ENCODE measurements around the gene FAM124B. TPM values are rescaled to one million over a fixed set of nuclear protein-coding genes. Genes with fewer than 3 reads are reported as not detected.
A peak's percentile ranks its signal among the peaks of the same experiment; 100 is the strongest.

Gene FAM124B
- total and polyA plus RNA-seq, 8 donors, result 0.09 to 0.78 (median 0.29) TPM; not detected in 1

GRCh38 chr2:224378701-224379097 is 23.2 kb downstream of the FAM124B start:
- FAIRE-seq (no peak), ATAC-seq (no peak), DNase-seq (no peak)
- H3K4me1 ChIP-seq, result no peaks in the 10 kb centered on the region
- H3K9me3 ChIP-seq, result no peaks in the 10 kb centered on the region
- WGBS, 2 donors, result 78 to 84% methylated on average over 1 of the region's 1 CpG
- no peaks in the 10 kb centered on the region for H3K36me3 ChIP-seq
- H3K27me3 ChIP-seq, result no peaks in the 10 kb centered on the region
- no peak for TF ChIP-seq CTCF (IDR thresholded peaks at IDR 0.05)
- H3K27ac ChIP-seq, result no peak overlapping the region
- intact Hi-C loops (cut with DNase I), result no loop called here
- no peak overlapping the region for H3K4me3 ChIP-seq

GRCh38 chr2:224377751-224378700 is 23.9 kb downstream of the FAM124B start:
- no peak for TF ChIP-seq CTCF (IDR thresholded peaks at IDR 0.05)
- intact Hi-C loops (cut with DNase I), result no loop called here
- no peaks in the 10 kb centered on the region for H3K9me3 ChIP-seq
- H3K4me3 ChIP-seq, result no peak overlapping the region
- 71 to 73% methylated on average over 6 of the region's 6 CpGs for WGBS, 2 donors
- H3K4me1 ChIP-seq, result no peaks in the 10 kb centered on the region
- H3K27me3 ChIP-seq, result no peaks in the 10 kb centered on the region
- DNase-seq (no peak), ATAC-seq (no peak), FAIRE-seq (no peak)
- H3K36me3 ChIP-seq, result no peaks in the 10 kb centered on the region
- H3K27ac ChIP-seq, result no peak overlapping the region

GRCh38 chr2:224372641-224373040 is 29.3 kb downstream of the FAM124B start:
- Histone ChIP-seq H3K36me3 (no peaks in the 10 kb centered on the region), H3K9me3 (no peaks in the 10 kb centered on the region), H3K27me3 (no peaks in the 10 kb centered on the region), H3K27ac (no peak overlapping the region), H3K4me1 (no peaks in the 10 kb centered on the region), H3K4me3 (no peak overlapping the region)
- FAIRE-seq (no peak), DNase-seq (no peak), ATAC-seq (no peak)
- intact Hi-C loops (cut with DNase I), result no loop called here
- TF ChIP-seq CTCF (IDR thresholded peaks at IDR 0.05), result no peak
- WGBS, 2 donors, result 76 to 85% methylated on average over 6 of the region's 6 CpGs

GRCh38 chr2:224369028-224369632 is 32.8 kb downstream of the FAM124B start:
- DNase-seq, result no peak
- 43 to 48% methylated on average over 7 of the region's 7 CpGs for WGBS, 2 donors
- H3K4me1 ChIP-seq, result no peaks in the 10 kb centered on the region
- no peak overlapping the region for H3K4me3 ChIP-seq
- H3K27ac ChIP-seq, result no peak overlapping the region
- intact Hi-C loops (cut with DNase I), result loop anchor here in 1 of 3 donors (10.0 kb wide), 1 partner anchor 266 kb away; no protein-coding TSS in a partner anchor
- no peaks in the 10 kb centered on the region for H3K27me3 ChIP-seq
- H3K9me3 ChIP-seq, result no peaks in the 10 kb centered on the region
- TF ChIP-seq CTCF (IDR thresholded peaks at IDR 0.05), result peak; percentile 22 to 49 (median 46)
- no peaks in the 10 kb centered on the region for H3K36me3 ChIP-seq
- no peak for FAIRE-seq
- ATAC-seq, result peak in 3 of 4 donors; percentile 49 to 72 (median 67)

Measured in pancreas (tissue), 10 donors.